K562 (cell line): ENCODE measurements around the gene MTMR10. TPM values are rescaled to one million over a fixed set of nuclear protein-coding genes. Genes with fewer than 3 reads are reported as not detected.

Experiments used
- EP300 ChIP-seq: IDR thresholded peaks from 2 replicates; pipeline ENCODE4 v1.6.1; 2012; ENCODE audit warnings: low read length, improper control_type of control experiment
- GTF3C2 ChIP-seq: IDR thresholded peaks from 3 replicates; pipeline ENCODE4 v1.6.1; 2011; ENCODE audit warnings: borderline replicate concordance, mild to moderate bottlenecking, moderate library complexity; ENCODE audit not compliant: insufficient read length; ENCODE audit errors: extremely low read depth
- KLF13 ChIP-seq: fragments of 450-650 bp; IDR thresholded peaks from 2 replicates; pipeline ENCODE4 v1.6.1; 2016; ENCODE audit warnings: missing genetic modification characterization, low read depth, mild to moderate bottlenecking, missing compliant biosample characterization, moderate library complexity, borderline replicate concordance
- PML ChIP-seq: IDR thresholded peaks from 2 replicates; pipeline ENCODE4 v1.6.1; 2012; ENCODE audit warnings: low read length, inconsistent platforms
- POLR2A ChIP-seq: fragments of 450-650 bp; conservative IDR thresholded peaks from 2 replicates; pipeline ENCODE4 v1.6.1; 2016
- PRMT5 ChIP-seq: sonication (generic); formaldehyde crosslinking; IDR thresholded peaks from 2 replicates; pipeline ENCODE4 v1.5.0; 2020; ENCODE audit warnings: missing genetic modification reagents
- SMARCE1 ChIP-seq: fragments of 450-650 bp; IDR thresholded peaks from 2 replicates; pipeline ENCODE4 v1.7.1; 2016; ENCODE audit warnings: mild to moderate bottlenecking
- SOX6 ChIP-seq: fragments of 450-650 bp; IDR thresholded peaks from 2 replicates; pipeline ENCODE4 v1.6.1; 2014; ENCODE audit warnings: mild to moderate bottlenecking
- TEAD4 ChIP-seq, 2 experiments: sonication (generic) in 1 of 2; formaldehyde crosslinking in 1 of 2; IDR thresholded peaks; 2 replicates each; pipeline versions ENCODE4 v1.6.1 to v1.8.0; 2012 to 2022; ENCODE audit warnings: borderline replicate concordance in 1 of 2, inconsistent platforms in 1 of 2, low read length in 1 of 2, mild to moderate bottlenecking in 1 of 2, missing genetic modification reagents in 1 of 2
- ZNF436 ChIP-seq: fragments of 250-450, 450-650 bp; sonication (Bioruptor Pico); formaldehyde crosslinking; IDR thresholded peaks from 2 replicates; pipeline ENCODE4 v1.7.0; 2020; ENCODE audit warnings: mild to moderate bottlenecking
- polyA plus RNA-seq, 8 experiments: library from polyadenylated mRNA; depleted of rRNA in 4 of 8; stranded (reverse) in 5 of 8; unstranded in 3 of 8; fragments of >200 nt; fragmentation: Nextera tagmentation in 2 of 8; fragmentation: Illumina TruSeq in 1 of 8; extraction: Ambion mirVana in 2 of 8; extraction: Trizol in 1 of 8; gene quantifications; 2 replicates each; pipeline versions ENCODE4 v1.2.1 to v1.2.3, GENCODE V29; 2011 to 2014; ENCODE audit warnings: inconsistent platforms in 1 of 8, missing spikeins in 1 of 8
- total RNA-seq, 7 experiments: library from RNA; depleted of rRNA in 6 of 7; stranded (reverse); fragments of >200 nt in 6 of 7; fragmentation: Illumina TruSeq in 2 of 7; extraction: Trizol in 2 of 7; gene quantifications; 2 replicates each; pipeline versions ENCODE4 v1.2.1 to v1.2.3, GENCODE V29; 2011 to 2021; ENCODE audit warnings: low replicate concordance in 1 of 7

MTMR10 gene
- total and polyA plus RNA-seq, 9 of the 15 experiments (the other 6 are each of a cell fraction or from before 2014, with no cell fraction given) = 1.6 to 6.8 (median 4.8) TPM

GRCh38 chr15:30999729-31000128 lies 8.3 kb upstream of the MTMR10 start (continued):
- 0 out of 2 replicates have a peak, but pooled peaks have one; percentile 30 for TF ChIP-seq SOX6
- TF ChIP-seq KLF13 (tag) = no peak
- peak; percentile 55; the same call in 1 of the 2 replicates for TF ChIP-seq SMARCE1
- peak; percentile 85 for TF ChIP-seq TEAD4 (IDR thresholded peaks at IDR 0.05; ENCODE audit: low read length)
- no peak for TF ChIP-seq TEAD4 (CRISPR knock-in tag; IDR thresholded peaks at IDR 0.05; ENCODE audit: borderline replicate concordance)
- no peak for TF ChIP-seq PRMT5
- TF ChIP-seq EP300 = peak; percentile 55; the same call in 1 of the 2 replicates
- no peak for TF ChIP-seq ZNF436 (CRISPR knock-in tag)
- TF ChIP-seq POLR2A = 0 out of 2 replicates have a peak, but pooled peaks have one; percentile 42
- no peak for TF ChIP-seq GTF3C2
- TF ChIP-seq PML = peak; percentile 73; the same call in 1 of the 2 replicates
- TF ChIP-seq, all 486 proteins: peak for 23
